Stimulated activated naive CD8-positive, alpha-beta T cell treated with anti-CD3 and anti-CD28 coated beads, Interleukin-15, Interleukin-2, amounts not matched to agents 100 ng/mL and 50 ng/mL, for 24 hours (primary cell): ENCODE measurements around the gene CRTAP.
"Not testable (repeated sequence)": the region's sequence is repeated elsewhere in the genome, so short reads cannot be mapped to it uniquely, and the experiment has no call there.

ENCODE experiments used
- H3K27ac Mint-ChIP-seq: one replicate; pipeline ENCODE4 v1.8.0; 2021; ENCODE audit warnings: mild to moderate bottlenecking, mixed read lengths
- H3K27me3 Mint-ChIP-seq: one replicate; pipeline ENCODE4 v1.8.0; 2021; ENCODE audit warnings: mixed read lengths
- H3K36me3 Mint-ChIP-seq: one replicate; pipeline ENCODE4 v1.8.0; 2021; ENCODE audit warnings: low read depth, mixed read lengths
- H3K4me1 Mint-ChIP-seq: one replicate; pipeline ENCODE4 v1.8.0; 2021; ENCODE audit warnings: low read depth, mixed read lengths
- H3K4me3 Mint-ChIP-seq: one replicate; pipeline ENCODE4 v1.8.0; 2021; ENCODE audit warnings: mild to moderate bottlenecking, mixed read lengths
- H3K9me3 Mint-ChIP-seq: one replicate; pipeline ENCODE4 v1.8.0; 2021; ENCODE audit warnings: mixed read lengths

The CRTAP gene

GRCh38 chr3:33091746-33092145, 22.1 kb upstream of the CRTAP start:
- Mint-ChIP-seq H3K4me1 (peaks cover 83% of the 10 kb centered on the region), H3K4me3 (no peak overlapping the region), H3K27ac (peak overlapping the region; percentile 4), H3K36me3 (peaks cover 64% of the 10 kb centered on the region), H3K27me3 (no peaks in the 10 kb centered on the region), H3K9me3 (no peaks in the 10 kb centered on the region)

GRCh38 chr3:33092496-33093254, 21.1 kb upstream of the CRTAP start:
- Mint-ChIP-seq H3K27me3 (no peaks in the 10 kb centered on the region), H3K4me1 (peaks cover 76% of the 10 kb centered on the region), H3K4me3 (no peak overlapping the region), H3K9me3 (no peaks in the 10 kb centered on the region), H3K27ac (peak overlapping the region; percentile 4), H3K36me3 (peaks cover 57% of the 10 kb centered on the region)

- Mint-ChIP-seq H3K27me3 (no peaks in the 10 kb centered on the region), H3K9me3 (no peaks in the 10 kb centered on the region), H3K36me3 (peaks cover 45% of the 10 kb centered on the region), H3K27ac (no peak overlapping the region), H3K4me3 (no peak overlapping the region), H3K4me1 (peaks cover 65% of the 10 kb centered on the region)
These were observed 20.0 kb upstream of the CRTAP start for GRCh38 chr3:33093847-33094246.

GRCh38 chr3:33095436-33095835, 18.4 kb upstream of the CRTAP start:
- H3K27me3 Mint-ChIP-seq, result no peaks in the 10 kb centered on the region
- H3K36me3 Mint-ChIP-seq, result peaks cover 35% of the 10 kb centered on the region
- no peaks in the 10 kb centered on the region for H3K9me3 Mint-ChIP-seq
- H3K27ac Mint-ChIP-seq, result peak overlapping the region; percentile 88
- H3K4me1 Mint-ChIP-seq, result peaks cover 49% of the 10 kb centered on the region
- peak overlapping the region; percentile 88 for H3K4me3 Mint-ChIP-seq

- peaks cover 27% of the 10 kb centered on the region for H3K36me3 Mint-ChIP-seq
- peaks cover 40% of the 10 kb centered on the region for H3K4me1 Mint-ChIP-seq
These were observed 17.5 kb upstream of the CRTAP start for GRCh38 chr3:33096093-33096868.

GRCh38 chr3:33099109-33099645, 14.6 kb upstream of the CRTAP start:
- peaks cover 15% of the 10 kb centered on the region for H3K4me1 Mint-ChIP-seq
- H3K36me3 Mint-ChIP-seq, result peaks cover 4% of the 10 kb centered on the region
- no peaks in the 10 kb centered on the region for H3K9me3 Mint-ChIP-seq
- no peak overlapping the region for H3K4me3 Mint-ChIP-seq
- no peak overlapping the region for H3K27ac Mint-ChIP-seq
- H3K27me3 Mint-ChIP-seq, result peaks cover 4% of the 10 kb centered on the region

More at GRCh38 chr3:33096093-33096868, 17.5 kb upstream of the CRTAP start:
- no peaks in the 10 kb centered on the region for H3K9me3 Mint-ChIP-seq
- no peaks in the 10 kb centered on the region for H3K27me3 Mint-ChIP-seq
- peak overlapping the region; percentile 88 for H3K27ac Mint-ChIP-seq
- peak overlapping the region; percentile 88 for H3K4me3 Mint-ChIP-seq

GRCh38 chr3:33099701-33100100, 14.1 kb upstream of the CRTAP start:
- Mint-ChIP-seq H3K9me3 (no peaks in the 10 kb centered on the region), H3K4me1 (peaks cover 11% of the 10 kb centered on the region), H3K27ac (no peak overlapping the region), H3K36me3 (no peaks in the 10 kb centered on the region), H3K27me3 (peaks cover 4% of the 10 kb centered on the region), H3K4me3 (no peak overlapping the region)

GRCh38 chr3:33100229-33100628, 13.6 kb upstream of the CRTAP start:
- peaks cover 4% of the 10 kb centered on the region for H3K27me3 Mint-ChIP-seq
- no peak overlapping the region for H3K27ac Mint-ChIP-seq
- no peaks in the 10 kb centered on the region for H3K9me3 Mint-ChIP-seq
- peaks cover 11% of the 10 kb centered on the region for H3K4me1 Mint-ChIP-seq
- no peak overlapping the region for H3K4me3 Mint-ChIP-seq
- H3K36me3 Mint-ChIP-seq, result no peaks in the 10 kb centered on the region

GRCh38 chr3:33103034-33103433, 10.8 kb upstream of the CRTAP start:
- Mint-ChIP-seq H3K36me3 (no peaks in the 10 kb centered on the region), H3K4me1 (no peaks in the 10 kb centered on the region), H3K27me3 (peaks cover 4% of the 10 kb centered on the region), H3K27ac (no peak overlapping the region), H3K9me3 (no peaks in the 10 kb centered on the region), H3K4me3 (no peak overlapping the region)

GRCh38 chr3:33103480-33103879, 10.3 kb upstream of the CRTAP start:
- Mint-ChIP-seq H3K4me1 (no peaks in the 10 kb centered on the region), H3K36me3 (no peaks in the 10 kb centered on the region), H3K27ac (no peak overlapping the region), H3K9me3 (no peaks in the 10 kb centered on the region), H3K4me3 (no peak overlapping the region), H3K27me3 (peaks cover 4% of the 10 kb centered on the region)

- no peaks in the 10 kb centered on the region for H3K4me1 Mint-ChIP-seq
- H3K27ac Mint-ChIP-seq, result no peak overlapping the region
- H3K27me3 Mint-ChIP-seq, result peaks cover 4% of the 10 kb centered on the region
- no peaks in the 10 kb centered on the region for H3K9me3 Mint-ChIP-seq
- no peak overlapping the region for H3K4me3 Mint-ChIP-seq
- no peaks in the 10 kb centered on the region for H3K36me3 Mint-ChIP-seq
These were observed 9.0 kb upstream of the CRTAP start for GRCh38 chr3:33104803-33105202.

GRCh38 chr3:33105341-33105948, 8.4 kb upstream of the CRTAP start:
- H3K27ac Mint-ChIP-seq, result no peak overlapping the region
- H3K4me1 Mint-ChIP-seq, result no peaks in the 10 kb centered on the region
- H3K27me3 Mint-ChIP-seq, result peaks cover 4% of the 10 kb centered on the region
- no peak overlapping the region for H3K4me3 Mint-ChIP-seq
- no peaks in the 10 kb centered on the region for H3K36me3 Mint-ChIP-seq
- no peaks in the 10 kb centered on the region for H3K9me3 Mint-ChIP-seq

- H3K9me3 Mint-ChIP-seq, H3K4me3 Mint-ChIP-seq, H3K4me1 Mint-ChIP-seq, H3K27me3 Mint-ChIP-seq, H3K27ac Mint-ChIP-seq, H3K36me3 Mint-ChIP-seq: not testable (repeated sequence)
These were observed 7.0 kb upstream of the CRTAP start for GRCh38 chr3:33106854-33107253.

GRCh38 chr3:33111581-33111980, 2.2 kb upstream of the CRTAP start:
- H3K27me3 Mint-ChIP-seq, result no peaks in the 10 kb centered on the region
- H3K36me3 Mint-ChIP-seq, result no peaks in the 10 kb centered on the region
- H3K4me1 Mint-ChIP-seq, result peaks cover 47% of the 10 kb centered on the region
- H3K27ac Mint-ChIP-seq, result no peak overlapping the region
- no peaks in the 10 kb centered on the region for H3K9me3 Mint-ChIP-seq
- H3K4me3 Mint-ChIP-seq, result no peak overlapping the region

- Mint-ChIP-seq H3K4me1 (peaks cover 47% of the 10 kb centered on the region), H3K27me3 (no peaks in the 10 kb centered on the region), H3K9me3 (no peaks in the 10 kb centered on the region), H3K36me3 (no peaks in the 10 kb centered on the region), H3K27ac (no peak overlapping the region), H3K4me3 (peak overlapping the region; percentile 83)
These were observed 809 bp downstream of the CRTAP start for GRCh38 chr3:33114622-33115023.
